Activated CD4-positive, alpha-beta T cell treated with anti-CD3 and anti-CD28 coated beads, Interleukin-2, amount 50 U/mL, for 16 hours (primary cell): ENCODE data around the gene RNF220.
"Not testable (repeated sequence)": the region's sequence is repeated elsewhere in the genome, so short reads cannot be mapped to it uniquely, and the experiment has no call there.

ENCODE experiments used
- DNase-seq: peaks from one replicate; pipeline ENCODE4 v3.0.0-alpha.2; 2020

RNF220 gene

GRCh38 chr1:44661781-44662682, 257.0 kb downstream of the RNF220 start:
- no peak for DNase-seq

GRCh38 chr1:44662683-44663030, 257.6 kb downstream of the RNF220 start:
- no peak for DNase-seq

GRCh38 chr1:44663417-44663816, 258.4 kb downstream of the RNF220 start:
- no peak for DNase-seq

GRCh38 chr1:44664730-44665370, 259.8 kb downstream of the RNF220 start:
- DNase-seq: peak; percentile 12

- DNase-seq: not testable (repeated sequence)
Measured at GRCh38 chr1:44666719-44667118, 261.7 kb downstream of the RNF220 start.

GRCh38 chr1:44670751-44671640, 265.9 kb downstream of the RNF220 start:
- no peak for DNase-seq

GRCh38 chr1:44672254-44672955, 267.4 kb downstream of the RNF220 start:
- DNase-seq: peak; percentile 58

- no peak for DNase-seq
Measured at GRCh38 chr1:44672961-44673674, 268.1 kb downstream of the RNF220 start.

- no peak for DNase-seq
Measured at GRCh38 chr1:44673675-44674112, 268.6 kb downstream of the RNF220 start.

- peak; percentile 99 for DNase-seq
Measured at GRCh38 chr1:44674113-44675000, 269.3 kb downstream of the RNF220 start, which contains the start of the genes ARMH1 and TMEM53. TSS of gene ARMH1 (plus strand) at chr1:44674714. CDS start at chr1:44689698, 14,984 bp downstream. TSS of gene TMEM53 (minus strand) at chr1:44674481. CDS start at chr1:44674391, 90 bp downstream.

- no peak for DNase-seq
Measured at GRCh38 chr1:44675186-44675585, 270.1 kb downstream of the RNF220 start.

- no peak for DNase-seq
Measured at GRCh38 chr1:44676484-44677200, 271.6 kb downstream of the RNF220 start.

GRCh38 chr1:44677201-44677766, 272.2 kb downstream of the RNF220 start:
- DNase-seq: peak; percentile 31

- no peak for DNase-seq
Measured at GRCh38 chr1:44678120-44678519, 273.1 kb downstream of the RNF220 start.

- no peak for DNase-seq
Measured at GRCh38 chr1:44678626-44679025, 273.6 kb downstream of the RNF220 start.

GRCh38 chr1:44679468-44679867, 274.4 kb downstream of the RNF220 start:
- DNase-seq: no peak

- DNase-seq: no peak
Measured at GRCh38 chr1:44681905-44682882, 277.1 kb downstream of the RNF220 start.

- DNase-seq: no peak
Measured at GRCh38 chr1:44682883-44683265, 277.8 kb downstream of the RNF220 start.
